Astrocyte of the hippocampus (primary cell): ENCODE data around the gene CCDC12.

ENCODE experiments used
- DNase-seq: peaks from one replicate; pipeline ENCODE4 v3.0.0; 2011; ENCODE audit warnings: low read depth, low spot score

Gene CCDC12

GRCh38 chr3:46976326-46977190 lies at the start of gene CCDC12:
Gene CCDC12 (minus strand): TSS chr3:46976745. CDS start chr3:46976732, 13 bp downstream.
- peak; percentile 99 for DNase-seq

GRCh38 chr3:47024932-47025331 lies 48.4 kb upstream of the CCDC12 start:
- DNase-seq: peak; percentile 51

- DNase-seq: peak; percentile 42
Measured at GRCh38 chr3:47022641-47023071, 46.1 kb upstream of the CCDC12 start.

- DNase-seq: no peak
Measured at GRCh38 chr3:47020311-47020710, 43.8 kb upstream of the CCDC12 start.

GRCh38 chr3:47019201-47019600 lies 42.7 kb upstream of the CCDC12 start:
- DNase-seq: no peak

- DNase-seq: no peak
Measured at GRCh38 chr3:47018269-47018611, 41.7 kb upstream of the CCDC12 start.

GRCh38 chr3:47017504-47018268 lies 41.1 kb upstream of the CCDC12 start:
- peak; percentile 67 for DNase-seq

GRCh38 chr3:47016934-47017435 lies 40.4 kb upstream of the CCDC12 start:
- DNase-seq: peak; percentile 84

GRCh38 chr3:47016086-47016933 lies 39.8 kb upstream of the CCDC12 start:
- no peak for DNase-seq

GRCh38 chr3:47015151-47015550 lies 38.6 kb upstream of the CCDC12 start:
- no peak for DNase-seq

GRCh38 chr3:47014036-47014435 lies 37.5 kb upstream of the CCDC12 start:
- DNase-seq: no peak

- no peak for DNase-seq
Measured at GRCh38 chr3:47013231-47013630, 36.7 kb upstream of the CCDC12 start.

GRCh38 chr3:47012342-47013230 lies 36.0 kb upstream of the CCDC12 start:
- DNase-seq: no peak

- no peak for DNase-seq
Measured at GRCh38 chr3:47011371-47011770, 34.8 kb upstream of the CCDC12 start.

- no peak for DNase-seq
Measured at GRCh38 chr3:47010910-47011309, 34.4 kb upstream of the CCDC12 start.

- DNase-seq: no peak
Measured at GRCh38 chr3:47010111-47010712, 33.7 kb upstream of the CCDC12 start.

- DNase-seq: peak; percentile 97
Measured at GRCh38 chr3:47009225-47010110, 32.9 kb upstream of the CCDC12 start.

- no peak for DNase-seq
Measured at GRCh38 chr3:47008851-47009224, 32.3 kb upstream of the CCDC12 start.

GRCh38 chr3:47008234-47008796 lies 31.8 kb upstream of the CCDC12 start:
- no peak for DNase-seq
